GM12875 (cell line): ENCODE results near the gene PROC.

Experiments used
- H3K4me3 ChIP-seq: one replicate; pipeline ENCODE4 v1.5.1; 2011; ENCODE audit warnings: low read depth, low read length, control low read depth
- CTCF ChIP-seq: IDR thresholded peaks from 2 replicates; pipeline ENCODE4 v1.5.1; 2011; ENCODE audit warnings: low read depth, mild to moderate bottlenecking, control low read depth, inconsistent platforms, low read length, moderate library complexity, borderline replicate concordance; ENCODE audit not compliant: insufficient read depth

PROC gene

GRCh38 chr2:127392828-127393578 lies 25.2 kb upstream of the PROC start:
- no peak overlapping the region for H3K4me3 ChIP-seq
- TF ChIP-seq CTCF = no peak

GRCh38 chr2:127394492-127394891 lies 23.7 kb upstream of the PROC start:
- no peak for TF ChIP-seq CTCF
- H3K4me3 ChIP-seq = no peak overlapping the region

GRCh38 chr2:127397568-127398238 lies 20.5 kb upstream of the PROC start:
- TF ChIP-seq CTCF = no peak
- H3K4me3 ChIP-seq = no peak overlapping the region

GRCh38 chr2:127398239-127398590 lies 20.0 kb upstream of the PROC start:
- no peak overlapping the region for H3K4me3 ChIP-seq
- no peak for TF ChIP-seq CTCF

GRCh38 chr2:127400533-127400896 lies 17.7 kb upstream of the PROC start:
- H3K4me3 ChIP-seq = no peak overlapping the region
- TF ChIP-seq CTCF = no peak

- no peak for TF ChIP-seq CTCF
- no peak overlapping the region for H3K4me3 ChIP-seq
These were observed 17.1 kb upstream of the PROC start for GRCh38 chr2:127400897-127401756.
